K562 (cell line): Measurements from ENCODE around the gene PRKCB.

Experiments used
- ARID3B ChIP-seq: fragments of 250-450 bp; sonication (Bioruptor Pico); IDR thresholded peaks from 2 replicates; pipeline ENCODE4 v1.4.0; 2020; ENCODE audit warnings: borderline replicate concordance
- CTCF ChIP-seq, 3 experiments: IDR thresholded peaks in 2 of 3; conservative IDR thresholded peaks in 1 of 3; 2 replicates each; pipeline ENCODE4 v1.5.1; 2011 to 2012; ENCODE audit warnings: low read length in 3 of 3, mild to moderate bottlenecking in 3 of 3, control low read depth in 2 of 3, improper control_type of control experiment in 1 of 3, inconsistent platforms in 1 of 3, low read depth in 1 of 3, mixed read lengths in 1 of 3, moderate library complexity in 1 of 3; ENCODE audit not compliant: insufficient read depth in 2 of 3
- SMARCB1 ChIP-seq: IDR thresholded peaks from 2 replicates; pipeline ENCODE4 v1.6.1; 2011; ENCODE audit warnings: improper control_type of control experiment, low read depth; ENCODE audit not compliant: insufficient read length
- SREBF2 ChIP-seq: sonication (generic); formaldehyde crosslinking; IDR thresholded peaks from 2 replicates; pipeline ENCODE4 v1.4.0; 2020; ENCODE audit warnings: mild to moderate bottlenecking, missing genetic modification reagents
- YY1 ChIP-seq, 3 experiments: IDR thresholded peaks; 2 replicates each; pipeline ENCODE4 v1.6.1; 2011; ENCODE audit warnings: low read length in 2 of 3, mild to moderate bottlenecking in 2 of 3, moderate library complexity in 2 of 3, borderline replicate concordance in 1 of 3, control low read depth in 1 of 3, low read depth in 1 of 3; ENCODE audit not compliant: insufficient read depth in 3 of 3, insufficient replicate concordance in 2 of 3, control insufficient read depth in 1 of 3, insufficient read length in 1 of 3; ENCODE audit errors: extremely low read depth in 1 of 3
- ZKSCAN8 ChIP-seq: fragments of 200-800 bp; sonication (Bioruptor generic); IDR thresholded peaks from 2 replicates; pipeline ENCODE4 v1.6.1; 2016; ENCODE audit warnings: missing genetic modification characterization, missing compliant biosample characterization
- TF ChIP-seq, protein P1 (sequence below): sonication (generic); formaldehyde crosslinking; IDR thresholded peaks from 2 replicates; pipeline ENCODE4 v1.9.0; 2022; ENCODE audit warnings: mild to moderate bottlenecking, missing genetic modification reagents
- TF ChIP-seq, protein P2 (sequence below): fragments of 450-650 bp; IDR thresholded peaks from one replicate; pipeline ENCODE4 v1.6.1; 2018; ENCODE audit warnings: mild to moderate bottlenecking, moderate library complexity; ENCODE audit not compliant: partially characterized antibody

DNA sequence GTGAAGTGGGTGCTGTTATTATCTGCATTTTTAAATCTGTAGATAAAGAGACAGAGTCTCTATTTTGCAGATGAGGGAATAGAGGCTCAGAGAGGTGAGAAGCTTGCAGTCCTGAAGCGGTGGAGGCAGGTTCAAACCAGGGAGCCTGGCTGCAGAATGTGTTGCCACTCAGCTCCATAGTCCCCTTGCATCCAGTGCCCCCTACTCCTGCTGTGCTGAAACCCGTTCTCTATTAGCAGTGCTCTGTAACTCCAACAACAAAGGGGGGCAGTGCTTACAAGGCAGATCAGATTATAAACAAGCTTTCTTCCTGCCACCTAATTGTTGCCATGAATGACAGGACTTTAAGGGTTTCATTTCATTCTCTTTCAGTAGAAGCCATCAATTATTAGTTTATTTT lies 302.2 kb downstream of the PRKCB start:
- no peak for TF ChIP-seq ARID3B (CRISPR knock-in tag)
- no peak for TF ChIP-seq ZKSCAN8
- TF ChIP-seq, protein P1, sequence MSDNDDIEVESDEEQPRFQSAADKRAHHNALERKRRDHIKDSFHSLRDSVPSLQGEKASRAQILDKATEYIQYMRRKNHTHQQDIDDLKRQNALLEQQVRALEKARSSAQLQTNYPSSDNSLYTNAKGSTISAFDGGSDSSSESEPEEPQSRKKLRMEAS (CRISPR knock-in tag) = no peak
- TF ChIP-seq CTCF (IDR thresholded peaks at IDR 0.05 in 2 of 3, conservative IDR thresholded peaks at IDR 0.05 in 1 of 3; ENCODE audit: insufficient read depth in 2 of 3, low read depth in 1 of 3, low read length in 3 of 3) = no peak
- no peak for TF ChIP-seq SMARCB1
- TF ChIP-seq, protein P2, sequence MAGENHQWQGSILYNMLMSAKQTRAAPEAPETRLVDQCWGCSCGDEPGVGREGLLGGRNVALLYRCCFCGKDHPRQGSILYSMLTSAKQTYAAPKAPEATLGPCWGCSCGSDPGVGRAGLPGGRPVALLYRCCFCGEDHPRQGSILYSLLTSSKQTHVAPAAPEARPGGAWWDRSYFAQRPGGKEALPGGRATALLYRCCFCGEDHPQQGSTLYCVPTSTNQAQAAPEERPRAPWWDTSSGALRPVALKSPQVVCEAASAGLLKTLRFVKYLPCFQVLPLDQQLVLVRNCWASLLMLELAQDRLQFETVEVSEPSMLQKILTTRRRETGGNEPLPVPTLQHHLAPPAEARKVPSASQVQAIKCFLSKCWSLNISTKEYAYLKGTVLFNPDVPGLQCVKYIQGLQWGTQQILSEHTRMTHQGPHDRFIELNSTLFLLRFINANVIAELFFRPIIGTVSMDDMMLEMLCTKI = no peak
- TF ChIP-seq SREBF2 (CRISPR knock-in tag) = no peak
- no peak for TF ChIP-seq YY1 (IDR thresholded peaks at IDR 0.05; ENCODE audit: borderline replicate concordance in 1 of 3, control insufficient read depth in 1 of 3, extremely low read depth in 1 of 3, insufficient read depth in 3 of 3, insufficient read length in 1 of 3, insufficient replicate concordance in 2 of 3, low read depth in 1 of 3, low read length in 2 of 3)
